HEK293 (cell line): ENCODE data around the gene LHFPL3.

Experiments used
- CTCF ChIA-PET: fragments of 350-600 bp; formaldehyde crosslinking; extraction: SDS; loops from one replicate; lab custom pipeline; 2021; ENCODE audit warnings: antibody characterized with exemption; lab: Yijun Ruan, JAX
- POLR2A ChIA-PET: fragments of 300-600 bp; formaldehyde crosslinking; extraction: SDS; loops from one replicate; lab custom pipeline; 2020; ENCODE audit warnings: antibody characterized with exemption, inconsistent platforms; lab: Yijun Ruan, JAX
- H3K27ac ChIP-seq: fragments of 200-500 bp; sonication (Bioruptor generic); 2 replicates; pipeline ENCODE4 v1.5.1; 2014; ENCODE audit warnings: low read depth, low read length, control low read depth, inconsistent platforms; ENCODE audit errors: extremely low read depth
- H3K36me3 ChIP-seq, 2 experiments: fragments of 200-500 bp in 1 of 2; sonication (Bioruptor generic) in 1 of 2; 1 replicate in 1 of 2; 2 replicates in 1 of 2; pipeline ENCODE4 v1.5.1; 2014 to 2017; ENCODE audit warnings: inconsistent platforms in 2 of 2, low read length in 2 of 2; ENCODE audit not compliant: control insufficient read depth in 2 of 2, insufficient read depth in 1 of 2
- H3K4me1 ChIP-seq: fragments of 200-500 bp; sonication (Bioruptor generic); 2 replicates; pipeline ENCODE4 v1.5.1; 2014; ENCODE audit warnings: mild to moderate bottlenecking, low read length, inconsistent platforms; ENCODE audit not compliant: control insufficient read depth, insufficient read depth
- H3K4me3 ChIP-seq: 2 replicates; pipeline ENCODE4 v1.5.1; 2011; ENCODE audit warnings: low read depth, mild to moderate bottlenecking, control low read depth, low read length, moderate library complexity
- H3K9me3 ChIP-seq: fragments of 200-500 bp; sonication (Bioruptor generic); 2 replicates; pipeline ENCODE4 v1.5.1; 2014; ENCODE audit warnings: low read depth, low read length, inconsistent platforms; ENCODE audit not compliant: control insufficient read depth, insufficient read depth
- FEZF1 ChIP-seq: fragments of 450-650 bp; formaldehyde crosslinking; IDR thresholded peaks from 2 replicates; pipeline ENCODE4 v1.5.1; 2016; ENCODE audit warnings: missing biosample characterization, missing genetic modification characterization
- GLI2 ChIP-seq: fragments of 450-650 bp; formaldehyde crosslinking; IDR thresholded peaks from 2 replicates; pipeline ENCODE4; 2017; ENCODE audit warnings: missing biosample characterization, missing genetic modification characterization, low read depth, borderline replicate concordance
- KLF9 ChIP-seq: fragments of 450-650 bp; formaldehyde crosslinking; IDR thresholded peaks from 2 replicates; pipeline ENCODE4 v1.5.1; 2016; ENCODE audit warnings: missing biosample characterization, missing genetic modification characterization, low read depth
- MZF1 ChIP-seq: fragments of 450-650 bp; formaldehyde crosslinking; IDR thresholded peaks from 2 replicates; pipeline ENCODE4 v1.5.1; 2017; ENCODE audit warnings: missing biosample characterization, missing genetic modification characterization, borderline replicate concordance
- OSR2 ChIP-seq: fragments of 450-650 bp; formaldehyde crosslinking; IDR thresholded peaks from 2 replicates; pipeline ENCODE4 v1.5.1; 2016; ENCODE audit warnings: missing biosample characterization, missing genetic modification characterization
- PRDM6 ChIP-seq: fragments of 450-650 bp; formaldehyde crosslinking; IDR thresholded peaks from 2 replicates; pipeline ENCODE4 v1.5.1; 2017; ENCODE audit warnings: missing biosample characterization, missing genetic modification characterization
- SCRT2 ChIP-seq: fragments of 450-650 bp; formaldehyde crosslinking; IDR thresholded peaks from 2 replicates; pipeline ENCODE4 v1.5.1; 2016; ENCODE audit warnings: missing biosample characterization, missing genetic modification characterization
- ZNF16 ChIP-seq: fragments of 450-650 bp; formaldehyde crosslinking; IDR thresholded peaks from 2 replicates; pipeline ENCODE4 v1.5.1; 2016; ENCODE audit warnings: low read depth, missing biosample characterization, missing genetic modification characterization
- ZNF211 ChIP-seq: fragments of 450-650 bp; formaldehyde crosslinking; IDR thresholded peaks from 2 replicates; pipeline ENCODE4 v1.5.1; 2016; ENCODE audit warnings: low read depth, missing biosample characterization, missing genetic modification characterization
- ZNF426 ChIP-seq: fragments of 450-650 bp; formaldehyde crosslinking; IDR thresholded peaks from 2 replicates; pipeline ENCODE4 v1.5.1; 2017; ENCODE audit warnings: missing biosample characterization, missing genetic modification characterization, mild to moderate bottlenecking, inconsistent platforms, moderate library complexity
- ZNF449 ChIP-seq: fragments of 450-650 bp; formaldehyde crosslinking; IDR thresholded peaks from 2 replicates; pipeline ENCODE4 v1.5.1; 2017; ENCODE audit warnings: missing biosample characterization, mild to moderate bottlenecking, missing genetic modification characterization, moderate library complexity
- ZNF48 ChIP-seq: fragments of 450-650 bp; formaldehyde crosslinking; IDR thresholded peaks from 2 replicates; pipeline ENCODE4 v1.5.1; 2016; ENCODE audit warnings: missing biosample characterization, missing genetic modification characterization
- ZNF530 ChIP-seq: fragments of 450-650 bp; formaldehyde crosslinking; IDR thresholded peaks from 2 replicates; pipeline ENCODE4 v1.5.1; 2016; ENCODE audit warnings: low read depth, missing biosample characterization, missing genetic modification characterization
- ZNF555 ChIP-seq: fragments of 450-650 bp; formaldehyde crosslinking; conservative IDR thresholded peaks from 2 replicates; pipeline ENCODE4 v1.5.1; 2017; ENCODE audit warnings: missing biosample characterization, mild to moderate bottlenecking, missing genetic modification characterization, inconsistent platforms
- ZNF623 ChIP-seq: fragments of 450-650 bp; formaldehyde crosslinking; IDR thresholded peaks from 2 replicates; pipeline ENCODE4 v1.5.1; 2016; ENCODE audit warnings: missing biosample characterization, missing genetic modification characterization
- TF ChIP-seq, protein P1 (sequence below): fragments of 450-650 bp; IDR thresholded peaks from 2 replicates; pipeline ENCODE4 v1.5.1; 2018; ENCODE audit warnings: missing biosample characterization, missing genetic modification characterization

Gene LHFPL3

DNA sequence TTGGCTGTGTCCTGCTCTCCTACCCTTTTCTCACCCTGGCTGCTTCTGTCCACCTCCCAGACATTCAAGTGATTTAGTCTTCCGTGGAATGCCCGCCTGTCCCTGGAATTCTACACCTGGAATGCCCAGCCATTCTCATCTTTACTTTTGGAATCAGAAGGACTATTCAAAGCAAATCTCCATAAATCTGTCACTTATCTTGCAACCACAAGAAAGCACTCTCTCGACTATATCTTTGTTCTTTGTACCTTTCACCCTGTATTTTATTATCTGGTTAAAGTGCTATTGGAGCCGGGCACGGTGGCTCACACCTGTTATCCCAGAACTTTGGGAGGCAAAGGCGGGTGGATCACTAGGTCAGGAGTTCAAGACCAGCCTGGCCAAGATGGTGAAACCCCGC is 606.3 kb downstream of the LHFPL3 start:
- ChIA-PET POLR2A (interaction anchor here (0.6 kb wide), 1 partner anchor 272 kb away, joined by 3 read pairs; no protein-coding TSS in a partner anchor), CTCF (no interaction called here)
- Histone ChIP-seq H3K4me1 (0 out of 2 replicates have a peak, but pooled peaks cover 2% of the 10 kb centered on the region), H3K36me3 (no peaks in the 10 kb centered on the region), H3K9me3 (no peaks in the 10 kb centered on the region), H3K4me3 (no peak overlapping the region), H3K27ac (no peak overlapping the region)
- TF ChIP-seq FEZF1 (tag by site-specific recombination) = peak; percentile 22; the same call in 1 of the 2 replicates
- no peak for TF ChIP-seq ZNF16 (tag by site-specific recombination)

DNA sequence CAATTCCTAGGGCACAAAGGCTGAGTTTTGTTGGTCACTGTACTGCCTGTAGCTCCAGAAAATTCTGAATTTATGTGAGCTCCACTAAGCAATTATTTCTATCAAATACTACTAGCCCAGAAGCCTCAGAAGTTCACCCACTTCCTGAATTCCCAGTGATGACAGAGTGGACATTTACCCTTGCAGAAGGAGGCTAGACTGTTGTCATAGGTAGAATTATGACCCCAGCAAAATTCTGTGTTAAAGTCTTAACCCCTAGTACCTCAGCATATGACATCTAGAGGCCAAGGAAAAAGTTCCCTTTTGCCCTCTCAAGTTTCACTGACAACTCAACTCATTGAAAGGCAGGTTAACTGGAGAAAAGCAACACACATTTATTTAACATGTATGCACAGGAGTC is 606.9 kb downstream of the LHFPL3 start:
- H3K4me1 ChIP-seq = 0 out of 2 replicates have a peak, but pooled peaks cover 2% of the 10 kb centered on the region
- ChIA-PET CTCF (interaction anchor here (0.6 to 0.7 kb wide), 2 partner anchors 9 to 44 kb away, joined by 3 to 4 read pairs; no protein-coding TSS in a partner anchor), POLR2A (no interaction called here)

GRCh38 chr7:104936546-104936945 is 608.1 kb downstream of the LHFPL3 start:
- Histone ChIP-seq H3K36me3 (no peaks in the 10 kb centered on the region), H3K9me3 (no peaks in the 10 kb centered on the region), H3K4me1 (0 out of 2 replicates have a peak, but pooled peaks cover under 1% of the 10 kb centered on the region), H3K4me3 (no peak overlapping the region), H3K27ac (no peak overlapping the region)
- ChIA-PET POLR2A (no interaction called here), CTCF (interaction anchor here (0.7 kb wide), 1 partner anchor 16 kb away, joined by 3 read pairs; no protein-coding TSS in a partner anchor)
- TF ChIP-seq OSR2 (no peak), ZNF623 (tag by site-specific recombination) (no peak), ZNF530 (tag by site-specific recombination) (no peak), GLI2 (tag by site-specific recombination) (no peak), KLF9 (tag by site-specific recombination) (no peak), ZNF426 (tag by site-specific recombination) (no peak), PRDM6 (tag by site-specific recombination) (no peak), MZF1 (no peak), ZNF555 (tag by site-specific recombination) (no peak), ZNF211 (tag by site-specific recombination) (no peak), ZNF449 (tag by site-specific recombination) (no peak), ZNF48 (tag by site-specific recombination) (no peak)
- TF ChIP-seq, protein P1, sequence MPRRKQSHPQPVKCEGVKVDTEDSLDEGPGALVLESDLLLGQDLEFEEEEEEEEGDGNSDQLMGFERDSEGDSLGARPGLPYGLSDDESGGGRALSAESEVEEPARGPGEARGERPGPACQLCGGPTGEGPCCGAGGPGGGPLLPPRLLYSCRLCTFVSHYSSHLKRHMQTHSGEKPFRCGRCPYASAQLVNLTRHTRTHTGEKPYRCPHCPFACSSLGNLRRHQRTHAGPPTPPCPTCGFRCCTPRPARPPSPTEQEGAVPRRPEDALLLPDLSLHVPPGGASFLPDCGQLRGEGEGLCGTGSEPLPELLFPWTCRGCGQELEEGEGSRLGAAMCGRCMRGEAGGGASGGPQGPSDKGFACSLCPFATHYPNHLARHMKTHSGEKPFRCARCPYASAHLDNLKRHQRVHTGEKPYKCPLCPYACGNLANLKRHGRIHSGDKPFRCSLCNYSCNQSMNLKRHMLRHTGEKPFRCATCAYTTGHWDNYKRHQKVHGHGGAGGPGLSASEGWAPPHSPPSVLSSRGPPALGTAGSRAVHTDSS (tag by site-specific recombination) = no peak

More for the DNA sequence above, 606.9 kb downstream of the LHFPL3 start:
- TF ChIP-seq SCRT2 = no peak
- TF ChIP-seq, all 188 proteins: peak for 0
- Histone ChIP-seq H3K9me3 (no peaks in the 10 kb centered on the region), H3K36me3 (no peaks in the 10 kb centered on the region), H3K27ac (no peak overlapping the region), H3K4me3 (no peak overlapping the region)
